ENCODE results near the gene MED9. TPM values are rescaled to one million over a fixed set of nuclear protein-coding genes. Genes with fewer than 3 reads are reported as not detected.

Gene MED9
- polyA plus RNA-seq, 1 donor from 2014 or later, result 25.1 TPM

GRCh38 chr17:17491546-17491988 is 14.8 kb downstream of the MED9 start:
- Histone ChIP-seq H3K27ac (ENCODE audit: low read length) (no peak overlapping the region), H3K4me2 (ENCODE audit: low read length) (no peak overlapping the region), H3F3A (ENCODE audit: insufficient read depth, low read length, poor library complexity, severe bottlenecking) (no peaks in the 10 kb centered on the region), H3K36me3 (ENCODE audit: insufficient read depth, low read length) (no peaks in the 10 kb centered on the region), H3K9ac (ENCODE audit: low read length) (no peak overlapping the region), H3K4me3 (ENCODE audit: low read length) (no peak overlapping the region), H3K27me3 (ENCODE audit: insufficient read depth, low read depth, low read length) (peaks cover 18% of the 10 kb centered on the region), H2AFZ (ENCODE audit: low read depth, low read length) (no peak overlapping the region), H3K9me3 (ENCODE audit: low read length) (no peaks in the 10 kb centered on the region), H3K9me2 (ENCODE audit: insufficient read depth, low read length) (no peaks in the 10 kb centered on the region), H3K79me2 (replicated peaks; ENCODE audit: insufficient read depth, low read length) (peaks cover 11% of the 10 kb centered on the region), H4K20me1 (ENCODE audit: insufficient read depth) (no peaks in the 10 kb centered on the region)
- TF ChIP-seq TAF1 (IDR thresholded peaks at IDR 0.05; ENCODE audit: low read depth) (no peak), SMC3 (conservative IDR thresholded peaks at IDR 0.05; ENCODE audit: poor library complexity) (no peak), REST (IDR thresholded peaks at IDR 0.05; ENCODE audit: borderline replicate concordance) (no peak), MXI1 (conservative IDR thresholded peaks at IDR 0.05; ENCODE audit: poor library complexity, severe bottlenecking) (no peak), POLR2AphosphoS5 (IDR thresholded peaks at IDR 0.05) (no peak)

- peaks cover 19% of the 10 kb centered on the region for H3K27me3 ChIP-seq (ENCODE audit: insufficient read depth, low read depth, low read length)
- H3K4me2 ChIP-seq (ENCODE audit: low read length), result no peak overlapping the region
- H3K36me3 ChIP-seq (ENCODE audit: insufficient read depth, low read length), result no peaks in the 10 kb centered on the region
- H3K9me2 ChIP-seq (ENCODE audit: insufficient read depth, low read length), result no peaks in the 10 kb centered on the region
- TF ChIP-seq CTCF (IDR thresholded peaks at IDR 0.05; ENCODE audit: poor library complexity, severe bottlenecking) (no peak), TAF1 (IDR thresholded peaks at IDR 0.05; ENCODE audit: low read depth) (no peak), EP300 (conservative IDR thresholded peaks at IDR 0.05; ENCODE audit: poor library complexity, severe bottlenecking) (no peak), RAD21 (conservative IDR thresholded peaks at IDR 0.05) (no peak), SMC3 (conservative IDR thresholded peaks at IDR 0.05; ENCODE audit: poor library complexity) (no peak), REST (IDR thresholded peaks at IDR 0.05; ENCODE audit: borderline replicate concordance) (no peak), MXI1 (conservative IDR thresholded peaks at IDR 0.05; ENCODE audit: poor library complexity, severe bottlenecking) (no peak), POLR2AphosphoS5 (IDR thresholded peaks at IDR 0.05) (no peak), EZH2 (IDR thresholded peaks at IDR 0.05; ENCODE audit: borderline replicate concordance, insufficient read depth, low read length, poor library complexity, severe bottlenecking) (no peak)
- H3K4me3 ChIP-seq (ENCODE audit: low read length), result no peak overlapping the region
- H3K9ac ChIP-seq (ENCODE audit: low read length), result no peak overlapping the region
- peaks cover 11% of the 10 kb centered on the region for H3K79me2 ChIP-seq (replicated peaks; ENCODE audit: insufficient read depth, low read length)
- H3K9me3 ChIP-seq (ENCODE audit: low read length), result no peaks in the 10 kb centered on the region
- no peak overlapping the region for H2AFZ ChIP-seq (ENCODE audit: low read depth, low read length)
- H4K20me1 ChIP-seq (ENCODE audit: insufficient read depth), result no peaks in the 10 kb centered on the region
- no peak overlapping the region for H3K27ac ChIP-seq (ENCODE audit: low read length)
- no peaks in the 10 kb centered on the region for H3F3A ChIP-seq (ENCODE audit: insufficient read depth, low read length, poor library complexity, severe bottlenecking)
Measured at GRCh38 chr17:17492085-17492484, 15.3 kb downstream of the MED9 start.

Data from neural cell (in vitro differentiated cells).